GM18517 (cell line): ENCODE measurements around the gene VWCE.
"Not testable (repeated sequence)": the region's sequence is repeated elsewhere in the genome, so short reads cannot be mapped to it uniquely, and the experiment has no call there.

Experiments
- ATAC-seq: cut with Tn5 transposase; IDR thresholded peaks from one replicate; pipeline ENCODE4 v1.9.1; 2021; ENCODE audit warnings: mild to moderate bottlenecking, moderate library complexity; ENCODE audit not compliant: unreplicated experiment

VWCE gene

GRCh38 chr11:61256710-61257482 lies 38.2 kb downstream of the VWCE start:
- ATAC-seq = no peak

- no peak for ATAC-seq
Observed at GRCh38 chr11:61254403-61255025, 40.6 kb downstream of the VWCE start.

GRCh38 chr11:61252332-61252731 lies 42.8 kb downstream of the VWCE start:
- not testable (repeated sequence) for ATAC-seq

GRCh38 chr11:61250796-61251765 lies 44.0 kb downstream of the VWCE start:
- not testable (repeated sequence) for ATAC-seq

- not testable (repeated sequence) for ATAC-seq
Observed at GRCh38 chr11:61249201-61249600, 45.9 kb downstream of the VWCE start.

- ATAC-seq = not testable (repeated sequence)
Observed at GRCh38 chr11:61248071-61248470, 47.0 kb downstream of the VWCE start.

GRCh38 chr11:61245284-61245964 lies 49.7 kb downstream of the VWCE start:
- ATAC-seq = not testable (repeated sequence)

GRCh38 chr11:61241526-61241925 lies 53.6 kb downstream of the VWCE start:
- ATAC-seq = not testable (repeated sequence)

GRCh38 chr11:61240875-61241274 lies 54.2 kb downstream of the VWCE start, which contains the start of gene PGA5:
TSS of gene PGA5 (plus strand) at chr11:61241175. CDS start at chr11:61241227, 52 bp downstream.
- not testable (repeated sequence) for ATAC-seq

GRCh38 chr11:61240288-61240687 lies 54.8 kb downstream of the VWCE start:
- not testable (repeated sequence) for ATAC-seq

- not testable (repeated sequence) for ATAC-seq
Observed at GRCh38 chr11:61237130-61237529, 58.0 kb downstream of the VWCE start.

- ATAC-seq = not testable (repeated sequence)
Observed at GRCh38 chr11:61232548-61233145, 62.5 kb downstream of the VWCE start.

GRCh38 chr11:61231585-61231984 lies 63.5 kb downstream of the VWCE start:
- ATAC-seq = not testable (repeated sequence)

- not testable (repeated sequence) for ATAC-seq
Observed at GRCh38 chr11:61231033-61231432, 64.1 kb downstream of the VWCE start.

GRCh38 chr11:61229458-61229857 lies 65.7 kb downstream of the VWCE start:
- not testable (repeated sequence) for ATAC-seq

GRCh38 chr11:61226457-61227137 lies 68.5 kb downstream of the VWCE start:
- ATAC-seq = not testable (repeated sequence)

GRCh38 chr11:61222692-61223091 lies 72.4 kb downstream of the VWCE start:
- not testable (repeated sequence) for ATAC-seq

GRCh38 chr11:61222047-61222446 lies 73.1 kb downstream of the VWCE start, which contains the start of gene PGA4:
TSS of gene PGA4 (plus strand) at chr11:61222347. CDS start at chr11:61222401, 54 bp downstream.
- ATAC-seq = not testable (repeated sequence)

- ATAC-seq = not testable (repeated sequence)
Observed at GRCh38 chr11:61219016-61219415, 76.1 kb downstream of the VWCE start.
